A549 treated with GW870086 at 1 μM for 4 hours (cell line): ENCODE data around the gene GPR183. TPM values are rescaled to one million over a fixed set of nuclear protein-coding genes. Genes with fewer than 3 reads are reported as not detected.

Experiments used
- total RNA-seq: library from RNA; stranded (reverse); fragments of 200-300 nt; extraction: Qiagen RNA extraction; gene quantifications from 5 replicates; pipeline ENCODE4 v1.2.3, GENCODE V29; 2022; ENCODE audit warnings: low read depth

Gene GPR183
- total RNA-seq = not detected in 5 replicates

GRCh38 chr13:99307247-99307646 lies at the start of gene GPR183:
Gene GPR183 (minus strand): TSS chr13:99307399. CDS start chr13:99296145, 11,254 bp downstream.

GRCh38 chr13:99258210-99258860 lies 48.9 kb downstream of the GPR183 start, which contains the start of gene GPR18:
Gene GPR18 (minus strand): TSS chr13:99258379. CDS start chr13:99255872, 2,507 bp downstream.

Other genes with a start within 250 kb of the GPR183 start
- gene UBAC2, start 106.5 kb downstream of the GPR183 start, total RNA-seq = 56.7 to 69.5 TPM (median 65.8 TPM) in 5 replicates
- gene GPR18, start 49.0 kb downstream of the GPR183 start, total RNA-seq = not detected in 5 replicates
- gene TM9SF2, start 194.1 kb upstream of the GPR183 start, total RNA-seq = 50.3 to 64.3 TPM (median 62.1 TPM) in 5 replicates